Activated T-helper 17 cell treated with anti-CD3 and anti-CD28 coated beads, Interleukin-2, amount 50 U/mL, for 72 hours (primary cell): Measurements from ENCODE around the gene NEUROD1. TPM values are rescaled to one million over a fixed set of nuclear protein-coding genes. Genes with fewer than 3 reads are reported as not detected.
A peak's percentile ranks its signal among the peaks of the same experiment; 100 is the strongest.

Experiments used
- ATAC-seq: fragments of 150-1000 bp; cut with Tn5 transposase; replicated peaks from 2 replicates; pipeline ENCODE4 v1.10.0; 2021; ENCODE audit warnings: mild to moderate bottlenecking, moderate library complexity
- H3K27ac Mint-ChIP-seq: one replicate; pipeline ENCODE4 v1.8.0; 2022; ENCODE audit warnings: mixed read lengths
- H3K27me3 Mint-ChIP-seq: one replicate; pipeline ENCODE4 v1.8.0; 2022; ENCODE audit warnings: mixed read lengths
- H3K36me3 Mint-ChIP-seq: one replicate; pipeline ENCODE4 v1.8.0; 2022; ENCODE audit warnings: low read depth, mild to moderate bottlenecking, mixed read lengths
- H3K4me1 Mint-ChIP-seq: one replicate; pipeline ENCODE4 v1.8.0; 2022; ENCODE audit warnings: mixed read lengths
- H3K4me3 Mint-ChIP-seq: one replicate; pipeline ENCODE4 v1.8.0; 2022; ENCODE audit warnings: mild to moderate bottlenecking, mixed read lengths
- H3K9me3 Mint-ChIP-seq: one replicate; pipeline ENCODE4 v1.8.0; 2022; ENCODE audit warnings: mixed read lengths
- total RNA-seq, 2 donors: library from RNA; stranded (reverse); gene quantifications; one replicate each; pipeline ENCODE4 v1.2.3, GENCODE V29; 2022

The NEUROD1 gene
- total RNA-seq, 2 donors from 2014 or later, result not detected

DNA sequence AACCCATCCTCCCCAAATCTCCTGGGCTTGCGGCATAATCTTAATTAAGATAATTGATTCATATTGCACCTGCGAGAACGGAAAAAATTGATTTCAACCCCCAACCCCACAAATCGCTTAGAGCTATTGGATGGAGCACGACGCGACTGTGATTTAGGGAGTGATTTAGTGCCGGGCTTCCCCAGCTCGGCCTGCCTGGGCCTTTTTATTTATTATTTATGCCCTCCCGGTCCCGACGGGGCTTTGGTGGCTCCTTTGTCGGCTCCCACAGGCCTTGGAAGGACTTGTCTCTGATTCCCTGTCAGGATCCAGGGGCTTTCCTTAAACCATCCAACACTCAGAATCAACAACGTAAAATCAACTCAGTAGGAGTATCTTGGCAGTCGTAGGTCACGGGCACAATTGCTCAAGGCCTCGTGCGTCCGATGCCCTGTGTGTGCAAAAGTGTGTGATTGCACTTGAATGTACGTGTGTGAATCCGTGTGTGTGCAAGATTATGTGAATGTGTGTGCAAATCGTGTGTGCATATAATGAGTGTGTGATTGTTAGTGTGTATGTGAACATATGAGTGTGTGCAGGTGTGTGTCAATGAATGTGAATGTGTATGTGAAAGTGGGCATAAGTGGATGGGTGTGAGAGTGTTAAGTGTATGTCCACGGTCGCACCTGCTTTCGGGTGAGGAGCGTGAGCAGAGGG, 4.3 kb upstream of the NEUROD1 start:
- Mint-ChIP-seq H3K4me3 (no peak overlapping the region), H3K9me3 (peaks cover 5% of the 10 kb centered on the region), H3K4me1 (peaks cover 13% of the 10 kb centered on the region), H3K36me3 (peaks cover under 1% of the 10 kb centered on the region), H3K27ac (no peak overlapping the region), H3K27me3 (peaks cover 72% of the 10 kb centered on the region)
- no peak for ATAC-seq

DNA sequence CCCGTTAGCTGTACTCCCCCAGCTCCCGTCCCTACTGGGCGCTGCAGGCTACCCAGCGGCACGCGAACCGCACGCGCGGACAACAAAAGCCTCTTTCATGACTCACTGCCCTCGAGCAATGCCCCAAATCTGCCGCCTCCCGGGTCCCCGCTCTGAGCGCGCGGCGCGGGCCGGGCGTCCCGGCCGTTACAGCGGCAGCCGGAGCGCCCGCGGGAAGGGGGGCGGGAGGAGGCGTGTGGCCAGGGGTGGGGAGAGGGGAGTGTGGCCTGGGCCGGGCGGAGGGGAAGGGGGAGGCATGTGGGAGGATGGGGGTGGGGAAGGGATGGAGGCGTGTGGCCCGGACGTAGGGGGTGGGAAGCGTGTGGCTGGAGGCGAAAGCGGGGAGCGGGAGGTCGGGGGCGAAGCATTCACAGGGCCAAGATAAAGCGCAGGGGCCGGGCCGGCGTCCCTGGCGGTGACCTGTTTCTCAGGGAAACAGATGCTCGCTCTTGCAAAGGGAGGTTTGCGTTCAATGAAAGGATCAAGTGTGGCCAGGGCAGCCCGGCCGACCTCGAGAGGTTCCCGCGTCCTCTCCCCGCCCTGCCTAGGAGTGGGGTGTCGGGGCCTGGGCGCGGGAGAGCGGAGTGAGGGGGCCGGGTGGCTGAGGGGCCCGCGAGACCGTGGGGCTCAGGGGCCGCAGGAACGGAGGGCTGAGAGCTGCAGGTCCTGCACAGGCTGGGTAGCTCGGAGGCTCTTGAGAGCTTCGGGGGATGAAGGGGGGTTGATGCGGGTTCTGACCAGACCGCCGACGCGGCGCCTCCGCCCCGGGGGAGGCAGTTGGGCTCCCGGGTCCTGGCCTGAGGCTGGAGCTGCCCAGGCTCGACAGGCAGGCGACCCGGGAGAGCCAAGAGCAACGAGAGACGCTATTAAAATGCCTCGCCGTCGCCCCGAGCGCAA, 3.5 kb upstream of the NEUROD1 start:
- no peak for ATAC-seq
- peaks cover 5% of the 10 kb centered on the region for H3K9me3 Mint-ChIP-seq
- H3K4me1 Mint-ChIP-seq, result peaks cover 13% of the 10 kb centered on the region
- H3K4me3 Mint-ChIP-seq, result peak overlapping the region; percentile 66
- peaks cover 9% of the 10 kb centered on the region for H3K36me3 Mint-ChIP-seq
- no peak overlapping the region for H3K27ac Mint-ChIP-seq
- H3K27me3 Mint-ChIP-seq, result peaks cover 75% of the 10 kb centered on the region

GRCh38 chr2:181682795-181683517, 2.6 kb upstream of the NEUROD1 start:
- Mint-ChIP-seq H3K4me1 (peaks cover 16% of the 10 kb centered on the region), H3K27me3 (peaks cover 82% of the 10 kb centered on the region), H3K9me3 (peaks cover 8% of the 10 kb centered on the region), H3K4me3 (peak overlapping the region; percentile 66), H3K36me3 (peaks cover 13% of the 10 kb centered on the region), H3K27ac (no peak overlapping the region)
- ATAC-seq, result no peak

- peaks cover 13% of the 10 kb centered on the region for H3K36me3 Mint-ChIP-seq
- peak overlapping the region; percentile 66 for H3K4me3 Mint-ChIP-seq
- peaks cover 8% of the 10 kb centered on the region for H3K9me3 Mint-ChIP-seq
- peaks cover 80% of the 10 kb centered on the region for H3K27me3 Mint-ChIP-seq
- H3K27ac Mint-ChIP-seq, result no peak overlapping the region
- no peak for ATAC-seq
- H3K4me1 Mint-ChIP-seq, result peaks cover 16% of the 10 kb centered on the region
Measured at GRCh38 chr2:181682026-181682789, 1.9 kb upstream of the NEUROD1 start.

DNA sequence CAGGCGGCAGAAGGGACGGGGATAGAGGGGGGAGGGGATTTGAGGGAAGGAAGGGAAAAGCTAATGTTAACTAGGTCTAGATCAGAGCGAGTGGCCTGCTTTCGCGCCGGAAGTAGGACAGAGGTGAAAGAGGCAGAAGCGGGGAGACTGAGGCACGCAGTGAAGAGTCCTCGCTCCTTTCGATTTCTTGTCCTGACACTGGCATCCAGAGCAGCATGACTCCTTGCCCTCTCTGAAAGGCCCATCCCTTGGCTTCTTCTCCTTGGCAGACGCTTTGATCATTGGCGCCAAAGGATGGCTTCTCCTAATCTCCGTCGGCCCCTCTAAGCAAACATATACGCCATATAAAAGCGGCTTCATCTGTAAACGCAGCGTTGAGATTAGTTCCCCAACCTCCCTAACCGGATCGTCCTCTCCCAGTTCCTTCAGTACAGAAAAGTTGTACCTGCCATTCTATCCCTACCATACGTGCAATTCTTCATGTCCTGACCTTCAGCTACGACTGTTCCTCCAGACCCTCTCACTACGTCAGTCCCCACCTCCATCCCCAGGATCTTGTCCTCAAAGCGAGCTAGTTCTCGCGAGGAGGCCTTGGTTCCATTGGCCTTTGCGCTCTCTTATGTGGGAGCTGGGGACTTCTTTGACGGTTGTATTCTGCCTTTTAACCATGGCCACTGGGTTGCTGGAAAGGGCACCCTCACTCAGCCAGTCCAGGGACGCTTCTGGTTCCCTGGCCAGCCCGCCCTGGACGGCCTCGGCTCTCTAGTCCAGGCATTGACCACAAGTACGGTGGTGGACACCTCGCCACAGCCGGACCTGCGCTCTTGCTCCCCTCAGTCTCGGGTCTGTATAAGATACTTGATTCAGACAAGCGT, 857 bp upstream of the NEUROD1 start:
- Mint-ChIP-seq H3K27me3 (peaks cover 78% of the 10 kb centered on the region), H3K36me3 (peaks cover 13% of the 10 kb centered on the region), H3K4me3 (peak overlapping the region; percentile 66), H3K27ac (no peak overlapping the region), H3K9me3 (peaks cover 8% of the 10 kb centered on the region), H3K4me1 (peaks cover 16% of the 10 kb centered on the region)
- ATAC-seq, result no peak

- Mint-ChIP-seq H3K27me3 (peaks cover 72% of the 10 kb centered on the region), H3K9me3 (peaks cover 8% of the 10 kb centered on the region), H3K27ac (no peak overlapping the region), H3K4me3 (no peak overlapping the region), H3K36me3 (peaks cover 13% of the 10 kb centered on the region), H3K4me1 (peaks cover 11% of the 10 kb centered on the region)
- ATAC-seq, result no peak
Measured at GRCh38 chr2:181679544-181679979, 755 bp downstream of the NEUROD1 start.

GRCh38 chr2:181678861-181679543, 1.3 kb downstream of the NEUROD1 start:
- no peak for ATAC-seq
- peaks cover 8% of the 10 kb centered on the region for H3K9me3 Mint-ChIP-seq
- H3K27me3 Mint-ChIP-seq, result peaks cover 73% of the 10 kb centered on the region
- no peak overlapping the region for H3K4me3 Mint-ChIP-seq
- peaks cover 13% of the 10 kb centered on the region for H3K36me3 Mint-ChIP-seq
- H3K27ac Mint-ChIP-seq, result no peak overlapping the region
- peaks cover 10% of the 10 kb centered on the region for H3K4me1 Mint-ChIP-seq

- H3K4me1 Mint-ChIP-seq, result peaks cover 10% of the 10 kb centered on the region
- no peak overlapping the region for H3K4me3 Mint-ChIP-seq
- H3K36me3 Mint-ChIP-seq, result peaks cover 13% of the 10 kb centered on the region
- H3K9me3 Mint-ChIP-seq, result peaks cover 8% of the 10 kb centered on the region
- peaks cover 69% of the 10 kb centered on the region for H3K27me3 Mint-ChIP-seq
- no peak overlapping the region for H3K27ac Mint-ChIP-seq
- ATAC-seq, result peak; percentile 52
Measured at GRCh38 chr2:181677912-181678586, 2.3 kb downstream of the NEUROD1 start.

GRCh38 chr2:181675254-181675653, 5.1 kb downstream of the NEUROD1 start:
- Mint-ChIP-seq H3K4me3 (no peak overlapping the region), H3K4me1 (peaks cover 7% of the 10 kb centered on the region), H3K27me3 (peaks cover 49% of the 10 kb centered on the region), H3K36me3 (peaks cover 13% of the 10 kb centered on the region), H3K27ac (no peak overlapping the region), H3K9me3 (peaks cover 3% of the 10 kb centered on the region)
- ATAC-seq, result no peak

GRCh38 chr2:181674461-181674860, 5.9 kb downstream of the NEUROD1 start:
- H3K9me3 Mint-ChIP-seq, result peaks cover 3% of the 10 kb centered on the region
- H3K4me1 Mint-ChIP-seq, result peaks cover 7% of the 10 kb centered on the region

GRCh38 chr2:181673173-181673572, 7.1 kb downstream of the NEUROD1 start:
- H3K27me3 Mint-ChIP-seq, result peaks cover 43% of the 10 kb centered on the region
- no peaks in the 10 kb centered on the region for H3K9me3 Mint-ChIP-seq
- ATAC-seq, result no peak
- H3K36me3 Mint-ChIP-seq, result no peaks in the 10 kb centered on the region
- H3K4me3 Mint-ChIP-seq, result no peak overlapping the region
- H3K4me1 Mint-ChIP-seq, result peaks cover 3% of the 10 kb centered on the region
- H3K27ac Mint-ChIP-seq, result no peak overlapping the region

More at GRCh38 chr2:181674461-181674860, 5.9 kb downstream of the NEUROD1 start:
- ATAC-seq, result no peak
- Mint-ChIP-seq H3K4me3 (no peak overlapping the region), H3K27me3 (peaks cover 42% of the 10 kb centered on the region), H3K36me3 (peaks cover 10% of the 10 kb centered on the region), H3K27ac (no peak overlapping the region)

DNA sequence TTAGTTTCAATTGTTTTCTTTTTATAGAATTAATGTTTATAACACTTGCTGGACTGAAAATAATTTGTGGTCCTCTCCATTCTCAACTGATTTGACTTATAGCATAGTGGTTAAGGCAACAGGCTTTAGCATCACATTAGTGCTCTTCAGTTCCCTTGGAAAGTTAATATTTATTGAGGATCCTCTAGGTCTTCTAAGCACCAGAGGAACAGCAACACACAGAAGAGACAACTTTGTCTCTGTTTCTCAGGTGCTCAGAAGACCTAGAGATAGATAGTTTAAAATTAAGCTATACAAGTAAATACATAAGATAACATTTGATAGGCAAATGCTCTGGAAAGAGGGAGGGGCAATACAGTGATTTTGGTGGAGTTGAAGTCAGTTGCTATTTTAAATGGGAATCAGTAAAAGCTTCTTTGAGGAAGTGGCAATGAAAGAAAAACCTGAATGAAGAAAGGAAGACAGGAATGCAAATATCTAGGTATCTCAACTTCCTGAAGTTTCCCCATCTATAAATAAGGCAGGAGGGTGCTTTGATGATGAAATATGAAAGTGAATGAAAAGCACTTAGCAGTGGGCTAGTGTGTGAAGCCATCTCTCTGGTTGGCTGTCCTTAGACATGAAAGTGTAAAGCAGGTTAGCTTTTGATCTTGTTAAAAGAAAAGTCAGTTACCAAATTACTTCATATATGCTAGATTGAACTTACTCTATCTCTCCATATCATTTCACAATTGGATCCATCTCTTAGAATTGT, 7.9 kb downstream of the NEUROD1 start:
- H3K27ac Mint-ChIP-seq, result no peak overlapping the region
- H3K9me3 Mint-ChIP-seq, result no peaks in the 10 kb centered on the region
- H3K4me3 Mint-ChIP-seq, result no peak overlapping the region
- H3K36me3 Mint-ChIP-seq, result no peaks in the 10 kb centered on the region
- ATAC-seq, result no peak
- peaks cover 39% of the 10 kb centered on the region for H3K27me3 Mint-ChIP-seq
- peaks cover 3% of the 10 kb centered on the region for H3K4me1 Mint-ChIP-seq
